HL-60 (cell line): ENCODE results near the gene GRM8.

Experiments used
- DNase-seq, 2 experiments: peaks; one replicate each; pipeline ENCODE4 v3.0.0-alpha.2; 2010 to 2020; ENCODE audit warnings: low read depth in 1 of 2, low spot score in 1 of 2
- H3K27ac ChIP-seq: fragments of 250-450 bp; sonication (Bioruptor Pico); replicated peaks from 2 replicates; pipeline ENCODE4 v1.5.1; 2020; ENCODE audit warnings: mild to moderate bottlenecking, moderate library complexity
- H3K27me3 ChIP-seq: fragments of 250-450 bp; sonication (Bioruptor Pico); 2 replicates; pipeline ENCODE4 v1.5.1; 2021; ENCODE audit warnings: mild to moderate bottlenecking, moderate library complexity; ENCODE audit not compliant: insufficient read depth, poor library complexity, severe bottlenecking
- H3K4me3 ChIP-seq: replicated peaks from 2 replicates; pipeline ENCODE4 v1.5.1; 2011; ENCODE audit warnings: mild to moderate bottlenecking, control low read depth, low read length; ENCODE audit not compliant: insufficient read depth
- CTCF ChIP-seq: IDR thresholded peaks from one replicate; pipeline ENCODE4 v1.5.1; 2011; ENCODE audit warnings: low read length, control low read depth, inconsistent platforms; ENCODE audit not compliant: insufficient read depth
- GABPA ChIP-seq: IDR thresholded peaks from 2 replicates; pipeline ENCODE4 v1.6.1; 2012; ENCODE audit warnings: low read depth
- POLR2AphosphoS5 ChIP-seq: IDR thresholded peaks from 2 replicates; pipeline ENCODE4 v1.6.1; 2012; ENCODE audit warnings: low read depth
- REST ChIP-seq: IDR thresholded peaks from 2 replicates; pipeline ENCODE4 v1.6.1; 2012; ENCODE audit warnings: low read depth; ENCODE audit not compliant: insufficient replicate concordance
- SPI1 ChIP-seq: IDR thresholded peaks from 2 replicates; pipeline ENCODE4 v1.6.1; 2012; ENCODE audit warnings: low read depth, mild to moderate bottlenecking, borderline replicate concordance

GRM8 gene

GRCh38 chr7:126436213-126436868, 816.4 kb downstream of the GRM8 start:
- Histone ChIP-seq H3K4me3 (no peak overlapping the region), H3K27ac (no peak overlapping the region), H3K27me3 (no peaks in the 10 kb centered on the region)
- no peak for TF ChIP-seq SPI1
- no peak for TF ChIP-seq POLR2AphosphoS5
- no peak for TF ChIP-seq REST
- TF ChIP-seq GABPA, result no peak
- TF ChIP-seq CTCF, result no peak
- no peak for DNase-seq

GRCh38 chr7:126426652-126427051, 826.1 kb downstream of the GRM8 start:
- TF ChIP-seq GABPA, result no peak
- no peak for TF ChIP-seq REST
- no peak for TF ChIP-seq POLR2AphosphoS5
- no peak for TF ChIP-seq CTCF
- TF ChIP-seq SPI1, result no peak
- no peak overlapping the region for H3K4me3 ChIP-seq
- DNase-seq, result no peak
- H3K27me3 ChIP-seq, result no peaks in the 10 kb centered on the region
- H3K27ac ChIP-seq, result no peak overlapping the region

- H3K27me3 ChIP-seq, result no peaks in the 10 kb centered on the region
- no peak for DNase-seq
- no peak overlapping the region for H3K27ac ChIP-seq
- no peak overlapping the region for H3K4me3 ChIP-seq
- TF ChIP-seq REST, result no peak
- TF ChIP-seq GABPA, result no peak
- no peak for TF ChIP-seq CTCF
- no peak for TF ChIP-seq SPI1
- TF ChIP-seq POLR2AphosphoS5, result no peak
Observed at GRCh38 chr7:126424985-126425384, 827.8 kb downstream of the GRM8 start.
